PC-9 (cell line): ENCODE measurements around the gene POU2F3. TPM values are rescaled to one million over a fixed set of nuclear protein-coding genes. Genes with fewer than 3 reads are reported as not detected.

Source experiments
- BruUV-seq: library from RNA; stranded (reverse); fragments of 400-500 nt; replicated peaks from 2 replicates; lab custom pipeline; 2021; lab: Mats Ljungman, UMichigan
- CTCF ChIA-PET: fragments of 300-600 bp; sonication (Branson Sonifier 250); formaldehyde crosslinking; loops from one replicate; lab custom pipeline; 2022; ENCODE audit warnings: antibody characterized with exemption; lab: Charles Lee
- POLR2A ChIA-PET: fragments of 300-600 bp; sonication (Branson Sonifier 250); formaldehyde crosslinking; loops from one replicate; lab custom pipeline; 2022; ENCODE audit warnings: antibody characterized with exemption; ENCODE audit not compliant: unreplicated experiment; lab: Charles Lee
- DNase-seq, 2 experiments: peaks; one replicate each; pipeline versions ENCODE4 v3.0.0 to v3.0.0-alpha.2; 2015 to 2022; ENCODE audit warnings: mixed read lengths in 1 of 2
- H2AFZ ChIP-seq: fragments of 200-600 bp; sonication (generic); 2 replicates; pipeline ENCODE4 v1.8.1; 2017; ENCODE audit warnings: antibody characterized with exemption
- H3F3A ChIP-seq: fragments of 200-600 bp; sonication (generic); 2 replicates; pipeline ENCODE4 v1.8.1; 2017; ENCODE audit warnings: antibody characterized with exemption, mild to moderate bottlenecking, low read depth; ENCODE audit not compliant: insufficient read depth
- H3K27ac ChIP-seq: fragments of 200-600 bp; sonication (generic); 2 replicates; pipeline ENCODE4 v1.6.1; 2016; ENCODE audit warnings: mixed run types
- H3K27me3 ChIP-seq: fragments of 200-600 bp; sonication (generic); 2 replicates; pipeline ENCODE4 v1.6.1; 2016; ENCODE audit warnings: low read depth, mixed run types; ENCODE audit not compliant: insufficient read depth
- H3K36me3 ChIP-seq: fragments of 200-600 bp; sonication (generic); 2 replicates; pipeline ENCODE4 v1.6.1; 2016; ENCODE audit warnings: low read depth, mixed run types
- H3K4me1 ChIP-seq: fragments of 200-600 bp; sonication (generic); replicated peaks from 2 replicates; pipeline ENCODE4 v1.6.1; 2016; ENCODE audit warnings: mixed run types; ENCODE audit not compliant: insufficient read depth
- H3K4me2 ChIP-seq: fragments of 200-600 bp; sonication (generic); 2 replicates; pipeline ENCODE4 v1.6.1; 2017; ENCODE audit warnings: mixed run types
- H3K4me3 ChIP-seq: fragments of 200-600 bp; sonication (generic); 2 replicates; pipeline ENCODE4 v1.6.1; 2016; ENCODE audit warnings: mixed run types
- H3K79me2 ChIP-seq: fragments of 200-600 bp; sonication (generic); 2 replicates; pipeline ENCODE4 v1.6.1; 2017; ENCODE audit warnings: low read depth, mixed run types
- H3K9me2 ChIP-seq: fragments of 200-600 bp; sonication (generic); 2 replicates; pipeline ENCODE4 v1.8.1; 2017; ENCODE audit warnings: mild to moderate bottlenecking; ENCODE audit not compliant: insufficient read depth
- H3K9me3 ChIP-seq: fragments of 200-600 bp; sonication (generic); 2 replicates; pipeline ENCODE4 v1.8.1; 2016; ENCODE audit warnings: low read depth; ENCODE audit not compliant: insufficient read depth
- H4K20me1 ChIP-seq: fragments of 200-600 bp; sonication (generic); 2 replicates; pipeline ENCODE4 v1.8.1; 2017; ENCODE audit not compliant: insufficient read depth
- CTCF ChIP-seq: fragments of 200-600 bp; sonication (generic); conservative IDR thresholded peaks from 2 replicates; pipeline ENCODE4 v1.6.1; 2017; ENCODE audit warnings: mixed run types, antibody characterized with exemption, mild to moderate bottlenecking, moderate library complexity
- EZH2 ChIP-seq: fragments of 200-600 bp; sonication (generic); IDR thresholded peaks from 2 replicates; pipeline ENCODE4 v1.8.0; 2017; ENCODE audit warnings: antibody characterized with exemption, low read depth
- intact Hi-C: fragments of 100-400 bp; cut with micrococcal nuclease; formaldehyde crosslinking; loops from one replicate; pipeline ENCODE4 v1.10.0; 2022; ENCODE audit not compliant: unreplicated experiment
- total RNA-seq: library from RNA; stranded (reverse); gene quantifications from 2 replicates; pipeline ENCODE4 v1.2.3, GENCODE V29; 2021

The POU2F3 gene
- total RNA-seq, 1 experiment from 2014 or later: 2.9 TPM

GRCh38 chr11:120200677-120201076 is 39.3 kb upstream of the POU2F3 start:
- POLR2A ChIA-PET: no interaction called here
- H3K4me2 ChIP-seq: no peak overlapping the region
- no TSS peak for BruUV-seq

GRCh38 chr11:120201653-120202052 is 38.3 kb upstream of the POU2F3 start:
- H3K4me3 ChIP-seq: no peak overlapping the region
- H4K20me1 ChIP-seq: no peaks in the 10 kb centered on the region
- no peaks in the 10 kb centered on the region for H3F3A ChIP-seq
- H3K9me2 ChIP-seq: no peaks in the 10 kb centered on the region
- no TSS peak for BruUV-seq
- no peaks in the 10 kb centered on the region for H3K27me3 ChIP-seq
- intact Hi-C loops: no loop called here
- POLR2A ChIA-PET: no interaction called here
- H3K36me3 ChIP-seq: no peaks in the 10 kb centered on the region
- DNase-seq: no peak
- peaks cover 7% of the 10 kb centered on the region for H3K4me1 ChIP-seq
- no peak overlapping the region for H3K27ac ChIP-seq
- H2AFZ ChIP-seq: no peak overlapping the region
- TF ChIP-seq CTCF (no peak), EZH2 (no peak)
- H3K79me2 ChIP-seq: no peaks in the 10 kb centered on the region
- H3K4me2 ChIP-seq: no peak overlapping the region
- CTCF ChIA-PET: no interaction called here
- H3K9me3 ChIP-seq: no peaks in the 10 kb centered on the region

More at GRCh38 chr11:120200677-120201076, 39.3 kb upstream of the POU2F3 start:
- H3K36me3 ChIP-seq: no peaks in the 10 kb centered on the region
- H3F3A ChIP-seq: no peaks in the 10 kb centered on the region
- no peak for TF ChIP-seq EZH2
- TF ChIP-seq CTCF: no peak
- no peaks in the 10 kb centered on the region for H3K27me3 ChIP-seq
- H2AFZ ChIP-seq: no peak overlapping the region
- H3K4me3 ChIP-seq: no peak overlapping the region
- H3K9me3 ChIP-seq: no peaks in the 10 kb centered on the region
- no peaks in the 10 kb centered on the region for H3K79me2 ChIP-seq
- CTCF ChIA-PET: no interaction called here
- no peak for DNase-seq
- intact Hi-C loops: no loop called here
- H4K20me1 ChIP-seq: no peaks in the 10 kb centered on the region
- H3K4me1 ChIP-seq: peaks cover 6% of the 10 kb centered on the region
- H3K27ac ChIP-seq: no peak overlapping the region
- H3K9me2 ChIP-seq: no peaks in the 10 kb centered on the region

- no peaks in the 10 kb centered on the region for H4K20me1 ChIP-seq
- peaks cover 20% of the 10 kb centered on the region for H3K4me1 ChIP-seq
- no peaks in the 10 kb centered on the region for H3K36me3 ChIP-seq
- intact Hi-C loops: no loop called here
- no peaks in the 10 kb centered on the region for H3K9me3 ChIP-seq
- H2AFZ ChIP-seq: no peak overlapping the region
- no peak overlapping the region for H3K4me3 ChIP-seq
- H3K4me2 ChIP-seq: no peak overlapping the region
- POLR2A ChIA-PET: no interaction called here
- no peaks in the 10 kb centered on the region for H3K27me3 ChIP-seq
- peaks cover 13% of the 10 kb centered on the region for H3F3A ChIP-seq
- BruUV-seq: no TSS peak
- no peaks in the 10 kb centered on the region for H3K79me2 ChIP-seq
- CTCF ChIA-PET: no interaction called here
- no peak overlapping the region for H3K27ac ChIP-seq
- no peak for TF ChIP-seq CTCF
- TF ChIP-seq EZH2: no peak
- no peaks in the 10 kb centered on the region for H3K9me2 ChIP-seq
- DNase-seq: no peak
These were observed 36.3 kb upstream of the POU2F3 start for GRCh38 chr11:120203626-120204025.
